DND-41 (cell line): ENCODE data around the gene RBM20.

Experiments
- CTCF ChIP-seq: IDR thresholded peaks from 2 replicates; pipeline ENCODE4 v1.5.1; 2012; ENCODE audit warnings: borderline replicate concordance, low read length, moderate library complexity, mild to moderate bottlenecking; ENCODE audit not compliant: poor library complexity, severe bottlenecking; ENCODE audit errors: extremely low read depth
- EZH2 ChIP-seq: IDR thresholded peaks from 3 replicates; pipeline ENCODE4 v1.6.1; 2012; ENCODE audit warnings: borderline replicate concordance, low read depth, mild to moderate bottlenecking, moderate library complexity, low read length, inconsistent platforms; ENCODE audit not compliant: severe bottlenecking

DNA sequence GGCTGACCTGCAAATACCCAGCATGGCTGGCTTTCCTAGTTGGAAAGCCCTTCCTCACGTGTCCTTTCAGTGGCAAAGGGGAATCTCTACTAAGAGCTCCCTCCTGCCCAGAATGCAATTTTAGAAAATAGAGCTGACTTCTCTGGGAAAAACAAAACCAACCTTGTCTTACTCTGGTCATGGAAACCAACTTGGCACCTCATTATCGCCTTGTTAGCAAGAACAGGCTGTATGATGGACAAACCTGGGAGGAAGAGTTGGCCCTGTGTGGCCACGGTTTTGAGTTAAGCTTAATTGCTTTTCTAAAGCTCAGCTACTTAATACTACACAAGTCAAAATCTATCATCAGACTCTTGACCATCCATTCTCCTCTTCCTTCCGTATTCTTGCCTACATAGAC, 133.5 kb downstream of the RBM20 start:
- no peak for TF ChIP-seq CTCF
- no peak for TF ChIP-seq EZH2
